Neutrophil (primary cell): Measurements from ENCODE around the gene RAB4B.
"Not testable (repeated sequence)": the region's sequence is repeated elsewhere in the genome, so short reads cannot be mapped to it uniquely, and the experiment has no call there.

Source experiments
- H3K27ac ChIP-seq: fragments of 200-600 bp; sonication (generic); 2 replicates; pipeline ENCODE4 v1.5.1; 2016; ENCODE audit warnings: mild to moderate bottlenecking, moderate library complexity
- H3K27me3 ChIP-seq: fragments of 200-600 bp; sonication (generic); 2 replicates; pipeline ENCODE4 v1.6.0; 2016; ENCODE audit warnings: mild to moderate bottlenecking
- H3K36me3 ChIP-seq: fragments of 200-600 bp; sonication (generic); 2 replicates; pipeline ENCODE4 v1.5.1; 2017
- H3K4me1 ChIP-seq, 2 experiments: fragments of 200-600 bp in 1 of 2; sonication (generic) in 1 of 2; 1 replicate in 1 of 2; 2 replicates in 1 of 2; pipeline versions ENCODE4 v1.5.1 to v1.6.1; 2013 to 2016; ENCODE audit warnings: low read depth in 1 of 2, low read length in 1 of 2, mild to moderate bottlenecking in 1 of 2, moderate library complexity in 1 of 2; ENCODE audit not compliant: control insufficient read depth in 1 of 2, insufficient read depth in 1 of 2
- H3K4me3 ChIP-seq, 2 experiments: fragments of 200-600 bp in 1 of 2; sonication (generic) in 1 of 2; 1 replicate in 1 of 2; 2 replicates in 1 of 2; pipeline ENCODE4 v1.5.1; 2013 to 2016; ENCODE audit warnings: low read depth in 1 of 2, low read length in 1 of 2, mild to moderate bottlenecking in 1 of 2, moderate library complexity in 1 of 2
- H3K9me3 ChIP-seq: fragments of 200-600 bp; sonication (generic); 2 replicates; pipeline ENCODE4 v1.5.1; 2016
- TF ChIP-seq, protein P1 (sequence below): fragments of 200-600 bp; sonication (generic); IDR thresholded peaks from 2 replicates; pipeline ENCODE4 v1.5.1; 2016; ENCODE audit warnings: antibody characterized with exemption

Gene RAB4B, protein sequence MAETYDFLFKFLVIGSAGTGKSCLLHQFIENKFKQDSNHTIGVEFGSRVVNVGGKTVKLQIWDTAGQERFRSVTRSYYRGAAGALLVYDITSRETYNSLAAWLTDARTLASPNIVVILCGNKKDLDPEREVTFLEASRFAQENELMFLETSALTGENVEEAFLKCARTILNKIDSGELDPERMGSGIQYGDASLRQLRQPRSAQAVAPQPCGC

GRCh38 chr19:40777937-40778705, at the start of gene RAB4B:
Gene RAB4B (plus strand): TSS chr19:40778247. CDS start chr19:40778376, 129 bp downstream.
- Histone ChIP-seq H3K4me1 (peaks cover 17 to 26% of the 10 kb centered on the region in 2 experiments), H3K36me3 (peaks cover 19% of the 10 kb centered on the region), H3K27me3 (no peaks in the 10 kb centered on the region), H3K27ac (peak within 1 kb of the TSS; percentile 95), H3K4me3 (peak within 1 kb of the TSS; percentile 91 to 95), H3K9me3 (no peaks in the 10 kb centered on the region)
- TF ChIP-seq, protein P1, sequence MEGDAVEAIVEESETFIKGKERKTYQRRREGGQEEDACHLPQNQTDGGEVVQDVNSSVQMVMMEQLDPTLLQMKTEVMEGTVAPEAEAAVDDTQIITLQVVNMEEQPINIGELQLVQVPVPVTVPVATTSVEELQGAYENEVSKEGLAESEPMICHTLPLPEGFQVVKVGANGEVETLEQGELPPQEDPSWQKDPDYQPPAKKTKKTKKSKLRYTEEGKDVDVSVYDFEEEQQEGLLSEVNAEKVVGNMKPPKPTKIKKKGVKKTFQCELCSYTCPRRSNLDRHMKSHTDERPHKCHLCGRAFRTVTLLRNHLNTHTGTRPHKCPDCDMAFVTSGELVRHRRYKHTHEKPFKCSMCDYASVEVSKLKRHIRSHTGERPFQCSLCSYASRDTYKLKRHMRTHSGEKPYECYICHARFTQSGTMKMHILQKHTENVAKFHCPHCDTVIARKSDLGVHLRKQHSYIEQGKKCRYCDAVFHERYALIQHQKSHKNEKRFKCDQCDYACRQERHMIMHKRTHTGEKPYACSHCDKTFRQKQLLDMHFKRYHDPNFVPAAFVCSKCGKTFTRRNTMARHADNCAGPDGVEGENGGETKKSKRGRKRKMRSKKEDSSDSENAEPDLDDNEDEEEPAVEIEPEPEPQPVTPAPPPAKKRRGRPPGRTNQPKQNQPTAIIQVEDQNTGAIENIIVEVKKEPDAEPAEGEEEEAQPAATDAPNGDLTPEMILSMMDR, result peak; percentile 65

DNA sequence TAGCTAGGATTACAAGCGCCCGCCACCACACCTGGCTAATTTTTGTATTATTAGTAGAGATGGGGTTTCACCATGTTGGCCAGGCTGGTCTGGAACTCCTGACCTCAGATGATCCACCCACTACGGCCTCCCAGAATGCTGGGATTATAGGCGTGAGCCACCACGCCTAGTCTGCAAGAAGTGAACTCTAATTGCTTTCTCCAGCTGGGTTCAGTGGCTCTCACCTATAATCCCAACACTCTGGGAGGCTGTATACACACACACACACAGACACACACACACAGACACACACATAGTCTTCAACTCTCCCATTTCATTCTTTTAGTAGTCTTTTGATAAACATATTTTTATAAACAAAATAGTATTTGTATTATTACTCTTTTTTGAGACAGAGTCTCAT, 48.0 kb upstream of the RAB4B start:
- not testable (repeated sequence) for H3K27me3 ChIP-seq, H3K4me3 ChIP-seq, H3K9me3 ChIP-seq, H3K27ac ChIP-seq
- Histone ChIP-seq H3K4me1 (peaks cover 9 to 15% of the 10 kb centered on the region in 2 experiments), H3K36me3 (peaks cover 76% of the 10 kb centered on the region)

GRCh38 chr19:40732304-40732703, 45.7 kb upstream of the RAB4B start:
- not testable (repeated sequence) for H3K27ac ChIP-seq, H3K4me3 ChIP-seq, H3K27me3 ChIP-seq, H3K9me3 ChIP-seq
- H3K36me3 ChIP-seq, result peaks cover 79% of the 10 kb centered on the region
- peaks cover 9 to 15% of the 10 kb centered on the region in 2 experiments for H3K4me1 ChIP-seq

DNA sequence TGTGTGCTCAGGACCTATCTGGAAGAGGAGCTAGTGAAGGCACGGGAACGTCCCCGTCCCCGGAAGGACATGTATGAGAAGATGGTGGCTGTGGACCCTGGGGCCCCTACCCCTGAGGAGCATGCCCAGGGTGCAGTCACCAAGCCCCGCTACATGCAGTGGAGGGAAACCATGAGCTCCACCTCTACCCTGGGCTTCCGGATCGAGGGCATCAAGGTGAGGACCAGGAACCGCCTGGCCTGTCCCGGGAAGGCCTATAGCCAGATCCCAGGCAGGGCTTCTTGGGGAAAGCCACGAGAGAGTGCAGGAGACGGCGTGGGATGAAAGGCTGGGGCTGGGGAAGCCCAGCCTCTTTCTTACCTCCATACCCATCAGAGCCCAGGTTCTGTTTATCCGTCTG, 44.9 kb upstream of the RAB4B start:
- TF ChIP-seq, protein P1, result no peak
- no peaks in the 10 kb centered on the region for H3K9me3 ChIP-seq
- no peak overlapping the region for H3K4me3 ChIP-seq
- peaks cover 9 to 15% of the 10 kb centered on the region in 2 experiments for H3K4me1 ChIP-seq
- peaks cover 76% of the 10 kb centered on the region for H3K36me3 ChIP-seq
- H3K27me3 ChIP-seq, result no peaks in the 10 kb centered on the region
- no peak overlapping the region for H3K27ac ChIP-seq

DNA sequence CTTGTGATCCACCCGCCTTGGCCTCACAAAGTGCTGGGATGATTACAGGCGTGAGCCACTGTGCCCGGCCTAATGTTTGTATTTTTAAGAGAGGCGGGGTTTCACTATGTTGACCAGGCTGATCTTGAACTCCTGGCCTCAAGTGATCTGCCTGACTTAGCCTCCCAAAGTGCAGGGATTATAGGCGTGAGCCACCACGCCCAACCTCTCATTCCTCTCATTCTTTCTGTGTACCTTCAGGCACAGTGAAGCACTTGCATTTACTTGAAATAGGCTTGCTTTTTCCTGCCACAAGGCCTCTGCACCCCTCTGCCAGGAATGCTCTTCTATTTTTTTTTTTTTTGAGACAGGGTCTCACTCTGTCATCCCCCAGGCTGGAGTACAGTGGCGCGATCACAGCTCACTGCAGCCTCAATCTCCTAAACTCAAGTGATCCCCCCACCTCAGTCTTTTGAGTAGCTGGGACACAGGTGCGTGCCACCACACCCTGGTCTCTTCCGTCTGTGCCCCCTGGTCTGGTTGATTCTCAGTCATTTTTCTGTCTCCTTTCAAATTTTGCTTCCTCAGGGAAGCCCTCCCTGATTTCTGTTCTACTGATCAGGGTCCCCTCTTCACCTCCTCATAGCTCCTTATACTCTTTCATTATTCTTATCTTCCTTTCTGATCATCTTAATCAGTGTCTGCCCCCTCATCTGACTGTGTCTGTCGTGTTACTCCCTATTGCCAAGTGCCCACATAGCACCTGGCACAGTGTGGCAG, 42.9 kb upstream of the RAB4B start:
- no peaks in the 10 kb centered on the region for H3K27me3 ChIP-seq
- TF ChIP-seq, protein P1, result no peak
- H3K27ac ChIP-seq, result no peak overlapping the region
- H3K9me3 ChIP-seq, result no peaks in the 10 kb centered on the region
- H3K4me1 ChIP-seq, result peaks cover 9 to 15% of the 10 kb centered on the region in 2 experiments
- peaks cover 78% of the 10 kb centered on the region for H3K36me3 ChIP-seq
- H3K4me3 ChIP-seq, result no peak overlapping the region

GRCh38 chr19:40736661-40737060, 41.4 kb upstream of the RAB4B start:
- Histone ChIP-seq H3K36me3 (peaks cover 76% of the 10 kb centered on the region), H3K27ac (no peak overlapping the region), H3K27me3 (no peaks in the 10 kb centered on the region), H3K4me3 (no peak overlapping the region), H3K4me1 (peaks cover 9 to 15% of the 10 kb centered on the region in 2 experiments), H3K9me3 (no peaks in the 10 kb centered on the region)
- TF ChIP-seq, protein P1, result no peak
